Measurements from ENCODE around the gene ADCY2.

Gene ADCY2

DNA sequence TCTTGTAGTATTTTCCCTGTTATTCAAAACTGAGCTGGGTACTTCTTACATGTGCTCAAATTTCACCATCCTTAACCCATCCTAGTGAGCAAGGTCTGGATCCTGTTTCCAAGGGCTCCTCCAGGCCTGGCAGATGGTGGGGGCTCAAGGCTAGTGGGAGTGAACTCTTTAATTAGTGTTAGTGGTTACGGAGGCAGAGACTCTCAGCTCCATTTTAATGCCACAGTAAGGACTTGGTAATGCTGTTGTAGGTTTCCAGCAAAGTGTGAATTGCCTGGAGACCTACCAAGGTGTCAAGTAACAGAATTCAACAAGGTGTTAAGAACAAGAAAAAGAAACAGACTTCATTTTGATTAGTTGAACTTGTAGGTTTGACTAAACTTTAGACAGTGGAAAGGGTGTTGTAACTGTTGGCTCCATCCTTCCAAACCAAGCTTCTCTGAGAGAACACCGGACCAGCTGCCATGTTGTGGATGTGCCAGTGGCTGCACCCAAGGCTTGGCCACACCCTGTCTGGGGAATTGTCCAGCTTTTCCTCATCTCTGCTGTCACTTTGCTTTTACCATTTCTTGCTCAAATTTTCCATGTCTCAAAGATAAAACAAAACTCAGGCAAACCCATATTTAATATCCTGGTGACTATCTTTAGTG is 98.7 kb downstream of the ADCY2 start:
- Histone ChIP-seq H3K36me3 (ENCODE audit: control insufficient read depth, insufficient read depth, low read length) (no peaks in the 10 kb centered on the region), H3K79me1 (ENCODE audit: low read length) (peaks cover 14% of the 10 kb centered on the region), H3K27me3 (ENCODE audit: insufficient read depth, low read length, poor library complexity) (no peaks in the 10 kb centered on the region), H2BK15ac (replicated peaks; ENCODE audit: low read depth) (no peak overlapping the region), H3K18ac (ENCODE audit: low read length) (peak overlapping the region; percentile 85), H3K4me2 (ENCODE audit: low read length) (no peak overlapping the region), H2BK5ac (ENCODE audit: low read length) (no peak overlapping the region), H2AK5ac (ENCODE audit: low read length) (no peak overlapping the region), H2BK120ac (ENCODE audit: low read depth, low read length) (no peak overlapping the region), H4K5ac (ENCODE audit: low read length) (no peak overlapping the region), H3K56ac (ENCODE audit: low read length) (no peak overlapping the region), H3K4me3 (ENCODE audit: low read length) (no peak overlapping the region), H3K27ac (ENCODE audit: low read depth, low read length) (no peak overlapping the region), H3K23ac (ENCODE audit: low read length) (no peak overlapping the region), H3K9ac (ENCODE audit: low read length) (no peak overlapping the region), H3K79me2 (ENCODE audit: control insufficient read depth, insufficient read depth, low read length) (peaks cover 35% of the 10 kb centered on the region), H4K8ac (ENCODE audit: low read depth, low read length) (no peak overlapping the region), H3K4me1 (ENCODE audit: control insufficient read depth, low read depth, low read length) (peaks cover 17% of the 10 kb centered on the region), H3K4ac (ENCODE audit: low read depth, low read length) (no peak overlapping the region)
- peak; percentile 65 for DNase-seq
- no CpG with 5 or more reads among the region's 2 CpGs for WGBS (ENCODE audit: extremely low coverage, insufficient coverage, low lambda C conversion rate)

DNA sequence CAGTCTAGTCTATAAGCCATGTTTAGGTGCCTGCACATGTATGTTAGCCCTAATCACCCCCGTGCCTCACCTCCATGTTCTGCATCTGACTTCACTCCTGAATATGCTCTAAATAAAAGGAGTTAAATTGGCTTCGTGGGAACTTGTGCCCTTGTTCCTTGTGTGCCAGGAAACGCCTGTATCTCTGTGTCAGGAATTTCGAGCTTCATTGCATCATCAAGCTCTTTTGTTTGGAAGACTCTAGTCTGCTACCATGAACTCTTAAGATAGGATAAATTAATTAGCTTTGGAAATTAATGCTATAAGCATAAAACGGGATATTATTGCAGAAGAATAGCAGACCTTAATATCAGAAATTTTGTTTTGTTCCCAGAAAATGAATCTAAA is 99.2 kb downstream of the ADCY2 start:
- no peak overlapping the region for H2BK5ac ChIP-seq (ENCODE audit: low read length)
- no peak overlapping the region for H3K23ac ChIP-seq (ENCODE audit: low read length)
- peaks cover 12% of the 10 kb centered on the region for H3K79me1 ChIP-seq (ENCODE audit: low read length)
- no peak overlapping the region for H3K9ac ChIP-seq (ENCODE audit: low read length)
- no peak overlapping the region for H2AK5ac ChIP-seq (ENCODE audit: low read length)
- peak overlapping the region; percentile 85 for H3K18ac ChIP-seq (ENCODE audit: low read length)
- H3K4me3 ChIP-seq (ENCODE audit: low read length): no peak overlapping the region
- H3K27me3 ChIP-seq (ENCODE audit: insufficient read depth, low read length, poor library complexity): no peaks in the 10 kb centered on the region
- H3K56ac ChIP-seq (ENCODE audit: low read length): no peak overlapping the region
- peaks cover 17% of the 10 kb centered on the region for H3K4me1 ChIP-seq (ENCODE audit: control insufficient read depth, low read depth, low read length)
- H2BK120ac ChIP-seq (ENCODE audit: low read depth, low read length): no peak overlapping the region
- H3K4me2 ChIP-seq (ENCODE audit: low read length): no peak overlapping the region
- DNase-seq: peak; percentile 62
- H2BK15ac ChIP-seq (replicated peaks; ENCODE audit: low read depth): no peak overlapping the region
- no peak overlapping the region for H3K27ac ChIP-seq (ENCODE audit: low read depth, low read length)
- H3K36me3 ChIP-seq (ENCODE audit: control insufficient read depth, insufficient read depth, low read length): no peaks in the 10 kb centered on the region
- H3K4ac ChIP-seq (ENCODE audit: low read depth, low read length): no peak overlapping the region
- no peak overlapping the region for H4K5ac ChIP-seq (ENCODE audit: low read length)
- H3K79me2 ChIP-seq (ENCODE audit: control insufficient read depth, insufficient read depth, low read length): peaks cover 34% of the 10 kb centered on the region
- H4K8ac ChIP-seq (ENCODE audit: low read depth, low read length): no peak overlapping the region
- WGBS (ENCODE audit: extremely low coverage, insufficient coverage, low lambda C conversion rate): no CpG with 5 or more reads among the region's 5 CpGs

DNA sequence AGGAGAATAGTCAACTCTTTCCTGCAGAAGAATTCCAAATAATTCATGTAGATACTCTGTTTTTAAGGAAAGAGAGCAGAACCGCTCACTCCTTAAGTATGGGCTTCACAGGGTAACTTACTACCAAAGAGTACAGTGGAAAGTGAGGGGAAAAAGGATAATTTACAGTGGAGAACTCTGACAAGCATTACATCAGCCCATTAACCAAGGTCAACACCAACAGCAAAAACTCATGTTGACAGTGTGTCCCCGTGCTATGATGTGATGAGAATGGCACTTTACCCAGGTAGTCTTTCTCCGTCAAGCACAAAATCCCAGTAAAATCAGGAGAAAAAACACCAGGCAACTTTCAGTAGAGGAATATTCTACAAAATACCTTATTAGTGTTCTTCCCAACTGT is 104.3 kb downstream of the ADCY2 start:
- Histone ChIP-seq H3K36me3 (ENCODE audit: control insufficient read depth, insufficient read depth, low read length) (no peaks in the 10 kb centered on the region), H4K5ac (ENCODE audit: low read length) (no peak overlapping the region), H3K9ac (ENCODE audit: low read length) (no peak overlapping the region), H3K4me1 (ENCODE audit: control insufficient read depth, low read depth, low read length) (peaks cover 2% of the 10 kb centered on the region), H3K4me2 (ENCODE audit: low read length) (no peak overlapping the region), H3K79me2 (ENCODE audit: control insufficient read depth, insufficient read depth, low read length) (peaks cover 18% of the 10 kb centered on the region), H3K18ac (ENCODE audit: low read length) (no peak overlapping the region), H2AK5ac (ENCODE audit: low read length) (no peak overlapping the region), H3K23ac (ENCODE audit: low read length) (no peak overlapping the region), H2BK5ac (ENCODE audit: low read length) (no peak overlapping the region), H3K56ac (ENCODE audit: low read length) (no peak overlapping the region), H3K27me3 (ENCODE audit: insufficient read depth, low read length, poor library complexity) (no peaks in the 10 kb centered on the region), H2BK120ac (ENCODE audit: low read depth, low read length) (no peak overlapping the region), H4K8ac (ENCODE audit: low read depth, low read length) (no peak overlapping the region), H3K79me1 (ENCODE audit: low read length) (peaks cover 4% of the 10 kb centered on the region), H2BK15ac (replicated peaks; ENCODE audit: low read depth) (no peak overlapping the region), H3K4ac (ENCODE audit: low read depth, low read length) (no peak overlapping the region), H3K4me3 (ENCODE audit: low read length) (no peak overlapping the region), H3K27ac (ENCODE audit: low read depth, low read length) (no peak overlapping the region)
- DNase-seq: peak; percentile 34
- WGBS (ENCODE audit: extremely low coverage, insufficient coverage, low lambda C conversion rate): no CpG with 5 or more reads among the region's 3 CpGs

DNA sequence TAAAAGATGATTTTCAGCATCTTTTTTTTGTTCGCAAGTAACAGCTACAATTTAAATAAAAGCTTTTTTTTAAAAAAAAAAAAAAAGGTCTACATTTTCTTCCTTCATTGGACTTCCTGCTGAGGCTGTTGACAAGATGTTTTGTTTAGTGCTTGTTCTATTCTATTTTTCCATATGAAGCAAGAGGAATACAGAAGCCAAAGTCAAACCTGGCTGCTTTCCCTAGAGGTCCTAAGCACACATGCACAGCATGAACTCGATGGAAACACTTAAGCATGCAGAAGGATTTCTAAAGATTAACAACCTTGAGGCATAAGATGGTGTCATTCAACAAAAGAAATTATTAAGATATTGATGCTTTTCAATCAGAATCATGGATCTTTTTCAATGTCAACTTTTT is 105.1 kb downstream of the ADCY2 start:
- H4K5ac ChIP-seq (ENCODE audit: low read length): no peak overlapping the region
- H2BK15ac ChIP-seq (replicated peaks; ENCODE audit: low read depth): no peak overlapping the region
- no peak overlapping the region for H3K4me2 ChIP-seq (ENCODE audit: low read length)
- H3K79me1 ChIP-seq (ENCODE audit: low read length): peaks cover 5% of the 10 kb centered on the region
- no CpG with 5 or more reads among the region's 2 CpGs for WGBS (ENCODE audit: extremely low coverage, insufficient coverage, low lambda C conversion rate)
- H3K9ac ChIP-seq (ENCODE audit: low read length): no peak overlapping the region
- peaks cover 2% of the 10 kb centered on the region for H3K4me1 ChIP-seq (ENCODE audit: control insufficient read depth, low read depth, low read length)
- no peak overlapping the region for H2BK5ac ChIP-seq (ENCODE audit: low read length)
- no peak overlapping the region for H3K18ac ChIP-seq (ENCODE audit: low read length)
- peaks cover 21% of the 10 kb centered on the region for H3K79me2 ChIP-seq (ENCODE audit: control insufficient read depth, insufficient read depth, low read length)
- no peak overlapping the region for H3K4ac ChIP-seq (ENCODE audit: low read depth, low read length)
- no peak overlapping the region for H2AK5ac ChIP-seq (ENCODE audit: low read length)
- H2BK120ac ChIP-seq (ENCODE audit: low read depth, low read length): no peak overlapping the region
- no peak overlapping the region for H4K8ac ChIP-seq (ENCODE audit: low read depth, low read length)
- H3K23ac ChIP-seq (ENCODE audit: low read length): no peak overlapping the region
- H3K27me3 ChIP-seq (ENCODE audit: insufficient read depth, low read length, poor library complexity): no peaks in the 10 kb centered on the region
- H3K27ac ChIP-seq (ENCODE audit: low read depth, low read length): no peak overlapping the region
- H3K56ac ChIP-seq (ENCODE audit: low read length): no peak overlapping the region
- H3K36me3 ChIP-seq (ENCODE audit: control insufficient read depth, insufficient read depth, low read length): no peaks in the 10 kb centered on the region
- no peak for DNase-seq
- no peak overlapping the region for H3K4me3 ChIP-seq (ENCODE audit: low read length)

DNA sequence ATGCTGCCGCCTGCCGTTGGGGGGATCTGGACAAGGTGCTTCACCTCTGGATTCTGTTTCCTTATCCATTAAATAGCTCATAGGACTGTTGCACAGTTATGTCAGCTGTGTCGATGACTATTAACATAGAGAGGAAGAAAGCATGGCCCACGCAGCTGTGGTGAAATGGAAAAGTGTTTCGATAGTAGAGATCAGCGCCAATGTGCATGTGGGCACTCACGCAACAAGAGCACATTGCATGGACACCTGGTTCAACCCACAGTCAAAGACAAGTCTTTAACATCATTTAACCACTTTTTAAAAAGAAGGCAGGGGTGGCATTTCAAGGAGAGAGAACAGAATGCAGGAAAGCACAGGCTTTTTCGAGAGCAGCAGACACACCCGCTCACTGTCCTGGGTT is 107.6 kb downstream of the ADCY2 start:
- no peak overlapping the region for H4K8ac ChIP-seq (ENCODE audit: low read depth, low read length)
- DNase-seq: no peak
- no peak overlapping the region for H2AK5ac ChIP-seq (ENCODE audit: low read length)
- peaks cover 22% of the 10 kb centered on the region for H3K79me2 ChIP-seq (ENCODE audit: control insufficient read depth, insufficient read depth, low read length)
- no peak overlapping the region for H2BK5ac ChIP-seq (ENCODE audit: low read length)
- H3K23ac ChIP-seq (ENCODE audit: low read length): no peak overlapping the region
- H3K4me2 ChIP-seq (ENCODE audit: low read length): no peak overlapping the region
- H3K18ac ChIP-seq (ENCODE audit: low read length): no peak overlapping the region
- H3K4ac ChIP-seq (ENCODE audit: low read depth, low read length): no peak overlapping the region
- no peak overlapping the region for H2BK15ac ChIP-seq (replicated peaks; ENCODE audit: low read depth)
- no peak overlapping the region for H2BK120ac ChIP-seq (ENCODE audit: low read depth, low read length)
- H3K4me3 ChIP-seq (ENCODE audit: low read length): no peak overlapping the region
- peaks cover 2% of the 10 kb centered on the region for H3K4me1 ChIP-seq (ENCODE audit: control insufficient read depth, low read depth, low read length)
- H4K5ac ChIP-seq (ENCODE audit: low read length): no peak overlapping the region
- H3K36me3 ChIP-seq (ENCODE audit: control insufficient read depth, insufficient read depth, low read length): no peaks in the 10 kb centered on the region
- no peak overlapping the region for H3K27ac ChIP-seq (ENCODE audit: low read depth, low read length)
- H3K79me1 ChIP-seq (ENCODE audit: low read length): peaks cover 6% of the 10 kb centered on the region
- H3K27me3 ChIP-seq (ENCODE audit: insufficient read depth, low read length, poor library complexity): no peaks in the 10 kb centered on the region
- no peak overlapping the region for H3K56ac ChIP-seq (ENCODE audit: low read length)
- no CpG with 5 or more reads among the region's 9 CpGs for WGBS (ENCODE audit: extremely low coverage, insufficient coverage, low lambda C conversion rate)
- H3K9ac ChIP-seq (ENCODE audit: low read length): no peak overlapping the region

DNA sequence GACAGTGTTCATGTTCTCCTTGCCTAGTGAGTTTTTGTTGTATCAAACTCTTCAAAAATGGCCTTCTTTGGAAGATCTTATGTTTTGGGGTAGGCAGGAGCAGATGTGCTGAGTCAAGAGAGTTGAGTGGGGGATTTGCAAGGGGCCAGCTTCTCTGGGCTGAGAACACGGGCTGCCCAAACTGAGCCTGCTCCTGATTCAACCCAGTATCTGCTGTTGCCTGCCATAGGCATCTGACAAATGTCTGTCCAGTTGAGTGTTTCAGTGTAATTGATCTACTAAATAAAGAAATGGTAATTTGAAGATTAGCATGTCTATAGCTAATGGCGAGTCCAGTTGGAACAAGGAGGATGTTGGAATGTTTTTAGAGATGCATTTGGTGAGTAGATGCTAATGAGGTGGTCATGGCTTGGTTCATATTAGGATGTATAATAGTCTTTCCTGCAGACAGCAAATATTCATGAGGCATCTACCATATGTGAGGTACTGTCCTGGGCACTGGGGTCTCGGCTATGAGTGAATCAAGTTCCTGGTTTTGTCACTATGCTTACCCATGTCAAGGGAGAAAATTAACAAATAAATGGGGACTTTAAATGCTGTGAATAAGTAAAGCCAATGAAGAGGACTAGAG is 119.5 kb downstream of the ADCY2 start:
- no peak overlapping the region for H3K27ac ChIP-seq (ENCODE audit: low read depth, low read length)
- WGBS (ENCODE audit: extremely low coverage, insufficient coverage, low lambda C conversion rate): 100% methylated on average over 1 of the region's 3 CpGs
- no peak overlapping the region for H2BK15ac ChIP-seq (replicated peaks; ENCODE audit: low read depth)

More for the DNA sequence above, 119.5 kb downstream of the ADCY2 start:
- Histone ChIP-seq H3K79me1 (ENCODE audit: low read length) (peaks cover 14% of the 10 kb centered on the region), H4K8ac (ENCODE audit: low read depth, low read length) (no peak overlapping the region), H4K5ac (ENCODE audit: low read length) (no peak overlapping the region), H2BK120ac (ENCODE audit: low read depth, low read length) (no peak overlapping the region), H3K27me3 (ENCODE audit: insufficient read depth, low read length, poor library complexity) (no peaks in the 10 kb centered on the region), H3K23ac (ENCODE audit: low read length) (no peak overlapping the region), H2BK5ac (ENCODE audit: low read length) (no peak overlapping the region), H3K4me2 (ENCODE audit: low read length) (no peak overlapping the region), H3K4me1 (ENCODE audit: control insufficient read depth, low read depth, low read length) (no peaks in the 10 kb centered on the region), H3K9ac (ENCODE audit: low read length) (no peak overlapping the region), H3K79me2 (ENCODE audit: control insufficient read depth, insufficient read depth, low read length) (peaks cover 26% of the 10 kb centered on the region), H2AK5ac (ENCODE audit: low read length) (no peak overlapping the region), H3K36me3 (ENCODE audit: control insufficient read depth, insufficient read depth, low read length) (no peaks in the 10 kb centered on the region), H3K18ac (ENCODE audit: low read length) (no peak overlapping the region), H3K4me3 (ENCODE audit: low read length) (no peak overlapping the region), H3K4ac (ENCODE audit: low read depth, low read length) (no peak overlapping the region), H3K56ac (ENCODE audit: low read length) (no peak overlapping the region)
- DNase-seq: no peak

Data from mesendoderm (in vitro differentiated cells).